GM18909 (cell line): ENCODE data around the gene VSX1.
A peak's percentile ranks its signal among the peaks of the same experiment; 100 is the strongest.

Experiments
- ATAC-seq: cut with Tn5 transposase; IDR thresholded peaks from one replicate; pipeline ENCODE4 v1.9.1; 2021; ENCODE audit warnings: mild to moderate bottlenecking; ENCODE audit not compliant: unreplicated experiment, poor library complexity

Gene VSX1

GRCh38 chr20:25043499-25044260, 38.3 kb downstream of the VSX1 start:
- ATAC-seq, result no peak

GRCh38 chr20:25042531-25043498, 39.1 kb downstream of the VSX1 start:
- peak; percentile 94 for ATAC-seq

- ATAC-seq, result no peak
These were observed 40.0 kb downstream of the VSX1 start for GRCh38 chr20:25041813-25042530.

- no peak for ATAC-seq
These were observed 41.5 kb downstream of the VSX1 start for GRCh38 chr20:25040438-25040831.

GRCh38 chr20:25039697-25040437, 42.1 kb downstream of the VSX1 start:
- ATAC-seq, result no peak

GRCh38 chr20:25038591-25039015, 43.3 kb downstream of the VSX1 start:
- ATAC-seq, result no peak

- ATAC-seq, result no peak
These were observed 43.9 kb downstream of the VSX1 start for GRCh38 chr20:25038103-25038410.

GRCh38 chr20:25037288-25038102, 44.4 kb downstream of the VSX1 start:
- ATAC-seq, result no peak

- ATAC-seq, result peak; percentile 26
These were observed 45.5 kb downstream of the VSX1 start for GRCh38 chr20:25036331-25036936.

GRCh38 chr20:25035921-25036320, 46.0 kb downstream of the VSX1 start:
- peak; percentile 48 for ATAC-seq

GRCh38 chr20:25033924-25034300, 48.0 kb downstream of the VSX1 start:
- ATAC-seq, result no peak

- ATAC-seq, result no peak
These were observed 48.5 kb downstream of the VSX1 start for GRCh38 chr20:25033265-25033923.

GRCh38 chr20:25032478-25033264, 49.3 kb downstream of the VSX1 start:
- ATAC-seq, result no peak

GRCh38 chr20:25032065-25032477, 49.9 kb downstream of the VSX1 start:
- no peak for ATAC-seq

GRCh38 chr20:25031241-25031640, 50.7 kb downstream of the VSX1 start:
- no peak for ATAC-seq

GRCh38 chr20:25030649-25031207, 51.2 kb downstream of the VSX1 start:
- ATAC-seq, result no peak

- no peak for ATAC-seq
These were observed 51.8 kb downstream of the VSX1 start for GRCh38 chr20:25030007-25030648.
